ENCODE data around the gene AK5.

The AK5 gene

GRCh38 chr1:77281491-77282186, at the start of gene AK5:
AK5 (plus strand) TSS chr1:77282019; CDS start chr1:77282314, 295 bp downstream.
- no peaks in the 10 kb centered on the region for H3K9me2 ChIP-seq (replicated peaks; ENCODE audit: insufficient read depth, low read length)
- TF ChIP-seq EZH2phosphoT487 (IDR thresholded peaks at IDR 0.05; ENCODE audit: low read length), result no peak
- no peak for TF ChIP-seq CTCF (IDR thresholded peaks at IDR 0.05; ENCODE audit: low read length)
- no peak for TF ChIP-seq EZH2 (optimal IDR thresholded peaks at IDR 0.05; ENCODE audit: low read depth, low read length)
- peak within 1 kb of the TSS; percentile 93 for H3K4me2 ChIP-seq (ENCODE audit: low read depth, low read length)
- H3K27ac ChIP-seq (ENCODE audit: low read length), result no peak within 1 kb of the TSS
- no peaks in the 10 kb centered on the region for H3K4me1 ChIP-seq (ENCODE audit: low read length)
- H3F3A ChIP-seq (ENCODE audit: insufficient read depth, low read length), result no peaks in the 10 kb centered on the region
- H3K36me3 ChIP-seq (replicated peaks; ENCODE audit: insufficient read depth, low read length), result no peaks in the 10 kb centered on the region
- no peaks in the 10 kb centered on the region for H3K27me3 ChIP-seq (replicated peaks; ENCODE audit: insufficient read depth, low read length)
- H3K4me3 ChIP-seq (ENCODE audit: low read length), result peak within 1 kb of the TSS; percentile 54
- H3K79me2 ChIP-seq (ENCODE audit: low read length), result no peaks in the 10 kb centered on the region
- H2AFZ ChIP-seq (ENCODE audit: low read length), result peak within 1 kb of the TSS; percentile 70
- no peaks in the 10 kb centered on the region for H4K20me1 ChIP-seq (ENCODE audit: insufficient read depth, low read length)
- H3K9ac ChIP-seq (ENCODE audit: low read length), result no peak within 1 kb of the TSS
- H3K9me3 ChIP-seq (replicated peaks; ENCODE audit: insufficient read depth, low read length), result no peaks in the 10 kb centered on the region
- DNase-seq, result no peak

- no peak overlapping the region for H3K27ac ChIP-seq (ENCODE audit: low read length)
- no peaks in the 10 kb centered on the region for H3K27me3 ChIP-seq (replicated peaks; ENCODE audit: insufficient read depth, low read length)
- no peak overlapping the region for H3K9ac ChIP-seq (ENCODE audit: low read length)
- no peaks in the 10 kb centered on the region for H3K79me2 ChIP-seq (ENCODE audit: low read length)
- no peaks in the 10 kb centered on the region for H3F3A ChIP-seq (ENCODE audit: insufficient read depth, low read length)
- H3K9me2 ChIP-seq (replicated peaks; ENCODE audit: insufficient read depth, low read length), result no peaks in the 10 kb centered on the region
- DNase-seq, result no peak
- H3K4me3 ChIP-seq (ENCODE audit: low read length), result no peak overlapping the region
- TF ChIP-seq CTCF (IDR thresholded peaks at IDR 0.05; ENCODE audit: low read length) (no peak), EZH2phosphoT487 (IDR thresholded peaks at IDR 0.05; ENCODE audit: low read length) (no peak), EZH2 (optimal IDR thresholded peaks at IDR 0.05; ENCODE audit: low read depth, low read length) (no peak)
- H4K20me1 ChIP-seq (ENCODE audit: insufficient read depth, low read length), result no peaks in the 10 kb centered on the region
- H3K9me3 ChIP-seq (replicated peaks; ENCODE audit: insufficient read depth, low read length), result no peaks in the 10 kb centered on the region
- H3K36me3 ChIP-seq (replicated peaks; ENCODE audit: insufficient read depth, low read length), result no peaks in the 10 kb centered on the region
- H2AFZ ChIP-seq (ENCODE audit: low read length), result no peak overlapping the region
- no peak overlapping the region for H3K4me2 ChIP-seq (ENCODE audit: low read depth, low read length)
- H3K4me1 ChIP-seq (ENCODE audit: low read length), result no peaks in the 10 kb centered on the region
These were observed 49.0 kb upstream of the AK5 start for GRCh38 chr1:77232829-77233228.

- DNase-seq, result no peak
- H3K9me2 ChIP-seq (replicated peaks; ENCODE audit: insufficient read depth, low read length), result no peaks in the 10 kb centered on the region
- no peaks in the 10 kb centered on the region for H3K79me2 ChIP-seq (ENCODE audit: low read length)
- no peak overlapping the region for H2AFZ ChIP-seq (ENCODE audit: low read length)
- H3K9me3 ChIP-seq (replicated peaks; ENCODE audit: insufficient read depth, low read length), result no peaks in the 10 kb centered on the region
- H3F3A ChIP-seq (ENCODE audit: insufficient read depth, low read length), result no peaks in the 10 kb centered on the region
- H3K9ac ChIP-seq (ENCODE audit: low read length), result no peak overlapping the region
- no peak overlapping the region for H3K4me3 ChIP-seq (ENCODE audit: low read length)
- no peak for TF ChIP-seq EZH2 (optimal IDR thresholded peaks at IDR 0.05; ENCODE audit: low read depth, low read length)
- TF ChIP-seq CTCF (IDR thresholded peaks at IDR 0.05; ENCODE audit: low read length), result no peak
- TF ChIP-seq EZH2phosphoT487 (IDR thresholded peaks at IDR 0.05; ENCODE audit: low read length), result no peak
- no peak overlapping the region for H3K4me2 ChIP-seq (ENCODE audit: low read depth, low read length)
- no peaks in the 10 kb centered on the region for H3K27me3 ChIP-seq (replicated peaks; ENCODE audit: insufficient read depth, low read length)
- no peak overlapping the region for H3K27ac ChIP-seq (ENCODE audit: low read length)
- no peaks in the 10 kb centered on the region for H3K4me1 ChIP-seq (ENCODE audit: low read length)
- no peaks in the 10 kb centered on the region for H4K20me1 ChIP-seq (ENCODE audit: insufficient read depth, low read length)
- H3K36me3 ChIP-seq (replicated peaks; ENCODE audit: insufficient read depth, low read length), result no peaks in the 10 kb centered on the region
These were observed 47.7 kb upstream of the AK5 start for GRCh38 chr1:77234096-77234495.

All from MM.1S (cell line).